K562 (cell line): ENCODE measurements around the gene IDH3G.

ENCODE experiments used
- ASH1L ChIP-seq: fragments of 450-650 bp; IDR thresholded peaks from 2 replicates; pipeline ENCODE4 v1.6.1; 2018; ENCODE audit warnings: borderline replicate concordance, mild to moderate bottlenecking, low read depth; ENCODE audit not compliant: partially characterized antibody
- EZH2 ChIP-seq: IDR thresholded peaks from 2 replicates; pipeline ENCODE4 v1.6.1; 2012; ENCODE audit warnings: low read depth, mild to moderate bottlenecking, inconsistent platforms, low read length, borderline replicate concordance
- KLF10 ChIP-seq: fragments of 250-450 bp; sonication (Bioruptor Pico); IDR thresholded peaks from 2 replicates; pipeline ENCODE4 v1.6.1; 2021; ENCODE audit warnings: matching md5 sums
- MED1 ChIP-seq: sonication (generic); formaldehyde crosslinking; IDR thresholded peaks from 2 replicates; pipeline ENCODE4 v1.8.1; 2023; ENCODE audit warnings: missing genetic modification reagents, borderline replicate concordance
- RNF2 ChIP-seq: sonication (generic); IDR thresholded peaks from 2 replicates; pipeline ENCODE4 v1.6.1; 2016
- ZNF175 ChIP-seq: fragments of 200-800 bp; sonication (Bioruptor generic); IDR thresholded peaks from 2 replicates; pipeline ENCODE4 v1.6.1; 2016; ENCODE audit warnings: low read depth, mild to moderate bottlenecking, missing genetic modification characterization, missing compliant biosample characterization
- ZNF431 ChIP-seq: sonication (generic); formaldehyde crosslinking; IDR thresholded peaks from 2 replicates; pipeline ENCODE4 v1.8.0; 2022; ENCODE audit warnings: mild to moderate bottlenecking, missing genetic modification reagents
- TF ChIP-seq, protein P1 (sequence below), 2 experiments: fragments of 450-650 bp in 1 of 2; sonication (generic) in 1 of 2; formaldehyde crosslinking in 1 of 2; IDR thresholded peaks in 1 of 2; conservative IDR thresholded peaks in 1 of 2; 2 replicates each; pipeline versions ENCODE4 v1.6.1 to v1.8.1; 2016 to 2023; ENCODE audit warnings: mild to moderate bottlenecking in 2 of 2, moderate library complexity in 2 of 2, inconsistent platforms in 1 of 2, missing genetic modification reagents in 1 of 2
- TF ChIP-seq, protein P2 (sequence below): sonication (generic); formaldehyde crosslinking; IDR thresholded peaks from 2 replicates; pipeline ENCODE4 v1.5.0; 2020; ENCODE audit warnings: missing genetic modification reagents
- TF ChIP-seq, protein P3 (sequence below), 3 experiments: IDR thresholded peaks in 2 of 3; conservative IDR thresholded peaks in 1 of 3; 2 replicates each; pipeline ENCODE4 v1.5.1; 2011 to 2012; ENCODE audit warnings: low read length in 3 of 3, mild to moderate bottlenecking in 3 of 3, control low read depth in 2 of 3, improper control_type of control experiment in 1 of 3, inconsistent platforms in 1 of 3, low read depth in 1 of 3, mixed read lengths in 1 of 3, moderate library complexity in 1 of 3; ENCODE audit not compliant: insufficient read depth in 2 of 3
- TF ChIP-seq, protein P4 (sequence below): IDR thresholded peaks from 3 replicates; pipeline ENCODE4 v1.6.1; 2011; ENCODE audit warnings: borderline replicate concordance, mild to moderate bottlenecking; ENCODE audit not compliant: insufficient read length, insufficient read depth
- TF ChIP-seq, protein P5 (sequence below): sonication (generic); formaldehyde crosslinking; IDR thresholded peaks from 2 replicates; pipeline ENCODE4 v1.8.0; 2022; ENCODE audit warnings: mild to moderate bottlenecking, missing genetic modification reagents
- TF ChIP-seq, protein P6 (sequence below): sonication (generic); formaldehyde crosslinking; IDR thresholded peaks from 2 replicates; pipeline ENCODE4 v1.8.1; 2023; ENCODE audit warnings: mild to moderate bottlenecking, missing genetic modification reagents, moderate library complexity

DNA sequence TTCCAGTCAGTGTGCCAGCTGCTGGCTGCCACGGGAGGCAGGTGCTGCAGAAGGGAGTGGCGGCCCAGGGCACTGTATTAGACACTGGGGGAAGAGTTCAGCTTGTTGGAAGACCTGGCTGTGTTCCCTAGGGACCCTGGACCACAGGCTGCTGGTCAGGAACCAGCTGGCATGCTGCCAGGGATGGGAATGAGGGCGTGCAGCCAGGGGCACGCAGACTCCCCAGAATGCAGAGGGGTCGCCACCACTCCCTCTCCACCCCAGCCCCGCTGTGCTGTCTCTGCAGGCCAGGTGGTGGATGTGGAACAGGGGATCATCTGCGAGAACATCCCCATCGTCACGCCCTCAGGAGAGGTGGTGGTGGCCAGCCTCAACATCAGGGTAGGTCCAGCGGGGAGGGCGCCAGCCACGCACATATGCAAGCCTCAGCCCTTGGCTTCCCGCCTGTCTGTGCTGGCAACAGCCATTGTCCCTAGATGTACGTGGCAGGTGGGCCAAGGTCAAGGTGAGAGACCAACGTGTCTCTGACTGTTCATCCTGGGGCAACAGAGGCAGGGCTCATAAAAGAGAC lies 57.2 kb downstream of the IDH3G start:
- TF ChIP-seq, protein P1, sequence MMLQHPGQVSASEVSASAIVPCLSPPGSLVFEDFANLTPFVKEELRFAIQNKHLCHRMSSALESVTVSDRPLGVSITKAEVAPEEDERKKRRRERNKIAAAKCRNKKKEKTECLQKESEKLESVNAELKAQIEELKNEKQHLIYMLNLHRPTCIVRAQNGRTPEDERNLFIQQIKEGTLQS (IDR thresholded peaks at IDR 0.05): no peak
- TF ChIP-seq, protein P1 (CRISPR knock-in tag; conservative IDR thresholded peaks at IDR 0.05): no peak
- TF ChIP-seq ZNF175 (CRISPR knock-in tag) (no peak), ASH1L (no peak), MED1 (no peak), RNF2 (no peak), EZH2 (no peak), ZNF431 (no peak), KLF10 (CRISPR knock-in tag) (no peak)
- TF ChIP-seq, protein P2, sequence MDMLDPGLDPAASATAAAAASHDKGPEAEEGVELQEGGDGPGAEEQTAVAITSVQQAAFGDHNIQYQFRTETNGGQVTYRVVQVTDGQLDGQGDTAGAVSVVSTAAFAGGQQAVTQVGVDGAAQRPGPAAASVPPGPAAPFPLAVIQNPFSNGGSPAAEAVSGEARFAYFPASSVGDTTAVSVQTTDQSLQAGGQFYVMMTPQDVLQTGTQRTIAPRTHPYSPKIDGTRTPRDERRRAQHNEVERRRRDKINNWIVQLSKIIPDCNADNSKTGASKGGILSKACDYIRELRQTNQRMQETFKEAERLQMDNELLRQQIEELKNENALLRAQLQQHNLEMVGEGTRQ (CRISPR knock-in tag): no peak
- TF ChIP-seq, protein P3, sequence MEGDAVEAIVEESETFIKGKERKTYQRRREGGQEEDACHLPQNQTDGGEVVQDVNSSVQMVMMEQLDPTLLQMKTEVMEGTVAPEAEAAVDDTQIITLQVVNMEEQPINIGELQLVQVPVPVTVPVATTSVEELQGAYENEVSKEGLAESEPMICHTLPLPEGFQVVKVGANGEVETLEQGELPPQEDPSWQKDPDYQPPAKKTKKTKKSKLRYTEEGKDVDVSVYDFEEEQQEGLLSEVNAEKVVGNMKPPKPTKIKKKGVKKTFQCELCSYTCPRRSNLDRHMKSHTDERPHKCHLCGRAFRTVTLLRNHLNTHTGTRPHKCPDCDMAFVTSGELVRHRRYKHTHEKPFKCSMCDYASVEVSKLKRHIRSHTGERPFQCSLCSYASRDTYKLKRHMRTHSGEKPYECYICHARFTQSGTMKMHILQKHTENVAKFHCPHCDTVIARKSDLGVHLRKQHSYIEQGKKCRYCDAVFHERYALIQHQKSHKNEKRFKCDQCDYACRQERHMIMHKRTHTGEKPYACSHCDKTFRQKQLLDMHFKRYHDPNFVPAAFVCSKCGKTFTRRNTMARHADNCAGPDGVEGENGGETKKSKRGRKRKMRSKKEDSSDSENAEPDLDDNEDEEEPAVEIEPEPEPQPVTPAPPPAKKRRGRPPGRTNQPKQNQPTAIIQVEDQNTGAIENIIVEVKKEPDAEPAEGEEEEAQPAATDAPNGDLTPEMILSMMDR (IDR thresholded peaks at IDR 0.05 in 2 of 3, conservative IDR thresholded peaks at IDR 0.05 in 1 of 3; ENCODE audit: insufficient read depth in 2 of 3, low read depth in 1 of 3, low read length in 3 of 3): no peak
- TF ChIP-seq, protein P4, sequence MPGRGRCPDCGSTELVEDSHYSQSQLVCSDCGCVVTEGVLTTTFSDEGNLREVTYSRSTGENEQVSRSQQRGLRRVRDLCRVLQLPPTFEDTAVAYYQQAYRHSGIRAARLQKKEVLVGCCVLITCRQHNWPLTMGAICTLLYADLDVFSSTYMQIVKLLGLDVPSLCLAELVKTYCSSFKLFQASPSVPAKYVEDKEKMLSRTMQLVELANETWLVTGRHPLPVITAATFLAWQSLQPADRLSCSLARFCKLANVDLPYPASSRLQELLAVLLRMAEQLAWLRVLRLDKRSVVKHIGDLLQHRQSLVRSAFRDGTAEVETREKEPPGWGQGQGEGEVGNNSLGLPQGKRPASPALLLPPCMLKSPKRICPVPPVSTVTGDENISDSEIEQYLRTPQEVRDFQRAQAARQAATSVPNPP: no peak
- TF ChIP-seq, protein P5, sequence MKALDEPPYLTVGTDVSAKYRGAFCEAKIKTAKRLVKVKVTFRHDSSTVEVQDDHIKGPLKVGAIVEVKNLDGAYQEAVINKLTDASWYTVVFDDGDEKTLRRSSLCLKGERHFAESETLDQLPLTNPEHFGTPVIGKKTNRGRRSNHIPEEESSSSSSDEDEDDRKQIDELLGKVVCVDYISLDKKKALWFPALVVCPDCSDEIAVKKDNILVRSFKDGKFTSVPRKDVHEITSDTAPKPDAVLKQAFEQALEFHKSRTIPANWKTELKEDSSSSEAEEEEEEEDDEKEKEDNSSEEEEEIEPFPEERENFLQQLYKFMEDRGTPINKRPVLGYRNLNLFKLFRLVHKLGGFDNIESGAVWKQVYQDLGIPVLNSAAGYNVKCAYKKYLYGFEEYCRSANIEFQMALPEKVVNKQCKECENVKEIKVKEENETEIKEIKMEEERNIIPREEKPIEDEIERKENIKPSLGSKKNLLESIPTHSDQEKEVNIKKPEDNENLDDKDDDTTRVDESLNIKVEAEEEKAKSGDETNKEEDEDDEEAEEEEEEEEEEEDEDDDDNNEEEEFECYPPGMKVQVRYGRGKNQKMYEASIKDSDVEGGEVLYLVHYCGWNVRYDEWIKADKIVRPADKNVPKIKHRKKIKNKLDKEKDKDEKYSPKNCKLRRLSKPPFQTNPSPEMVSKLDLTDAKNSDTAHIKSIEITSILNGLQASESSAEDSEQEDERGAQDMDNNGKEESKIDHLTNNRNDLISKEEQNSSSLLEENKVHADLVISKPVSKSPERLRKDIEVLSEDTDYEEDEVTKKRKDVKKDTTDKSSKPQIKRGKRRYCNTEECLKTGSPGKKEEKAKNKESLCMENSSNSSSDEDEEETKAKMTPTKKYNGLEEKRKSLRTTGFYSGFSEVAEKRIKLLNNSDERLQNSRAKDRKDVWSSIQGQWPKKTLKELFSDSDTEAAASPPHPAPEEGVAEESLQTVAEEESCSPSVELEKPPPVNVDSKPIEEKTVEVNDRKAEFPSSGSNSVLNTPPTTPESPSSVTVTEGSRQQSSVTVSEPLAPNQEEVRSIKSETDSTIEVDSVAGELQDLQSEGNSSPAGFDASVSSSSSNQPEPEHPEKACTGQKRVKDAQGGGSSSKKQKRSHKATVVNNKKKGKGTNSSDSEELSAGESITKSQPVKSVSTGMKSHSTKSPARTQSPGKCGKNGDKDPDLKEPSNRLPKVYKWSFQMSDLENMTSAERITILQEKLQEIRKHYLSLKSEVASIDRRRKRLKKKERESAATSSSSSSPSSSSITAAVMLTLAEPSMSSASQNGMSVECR (CRISPR knock-in tag): no peak
- TF ChIP-seq, protein P6, sequence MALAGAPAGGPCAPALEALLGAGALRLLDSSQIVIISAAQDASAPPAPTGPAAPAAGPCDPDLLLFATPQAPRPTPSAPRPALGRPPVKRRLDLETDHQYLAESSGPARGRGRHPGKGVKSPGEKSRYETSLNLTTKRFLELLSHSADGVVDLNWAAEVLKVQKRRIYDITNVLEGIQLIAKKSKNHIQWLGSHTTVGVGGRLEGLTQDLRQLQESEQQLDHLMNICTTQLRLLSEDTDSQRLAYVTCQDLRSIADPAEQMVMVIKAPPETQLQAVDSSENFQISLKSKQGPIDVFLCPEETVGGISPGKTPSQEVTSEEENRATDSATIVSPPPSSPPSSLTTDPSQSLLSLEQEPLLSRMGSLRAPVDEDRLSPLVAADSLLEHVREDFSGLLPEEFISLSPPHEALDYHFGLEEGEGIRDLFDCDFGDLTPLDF (CRISPR knock-in tag): no peak
